Skeletal muscle satellite cell (primary cell): ENCODE data around the gene PEX5L.
"Not testable (repeated sequence)": the region's sequence is repeated elsewhere in the genome, so short reads cannot be mapped to it uniquely, and the experiment has no call there.

Source experiments
- H3K27me3 ChIP-seq: 2 replicates; pipeline ENCODE4 v1.7.0; 2013; ENCODE audit warnings: low read length; ENCODE audit not compliant: control insufficient read depth, insufficient read depth
- H3K36me3 ChIP-seq: 2 replicates; pipeline ENCODE4 v1.7.0; 2013; ENCODE audit warnings: mild to moderate bottlenecking, control low read depth, low read length; ENCODE audit not compliant: insufficient read depth
- H3K4me1 ChIP-seq: 2 replicates; pipeline ENCODE4 v1.7.0; 2013; ENCODE audit warnings: low read length; ENCODE audit not compliant: control insufficient read depth, insufficient read depth
- H3K4me2 ChIP-seq: 2 replicates; pipeline ENCODE4 v1.7.0; 2013; ENCODE audit warnings: mild to moderate bottlenecking, low read length
- H3K4me3 ChIP-seq: 2 replicates; pipeline ENCODE4 v1.7.0; 2013; ENCODE audit warnings: low read length
- H3K9ac ChIP-seq: 2 replicates; pipeline ENCODE4 v1.7.0; 2013; ENCODE audit warnings: mild to moderate bottlenecking, low read depth, low read length, moderate library complexity
- H3K9me3 ChIP-seq: replicated peaks from 2 replicates; pipeline ENCODE4 v1.7.0; 2013; ENCODE audit warnings: mild to moderate bottlenecking, control low read depth, low read length

PEX5L gene

DNA sequence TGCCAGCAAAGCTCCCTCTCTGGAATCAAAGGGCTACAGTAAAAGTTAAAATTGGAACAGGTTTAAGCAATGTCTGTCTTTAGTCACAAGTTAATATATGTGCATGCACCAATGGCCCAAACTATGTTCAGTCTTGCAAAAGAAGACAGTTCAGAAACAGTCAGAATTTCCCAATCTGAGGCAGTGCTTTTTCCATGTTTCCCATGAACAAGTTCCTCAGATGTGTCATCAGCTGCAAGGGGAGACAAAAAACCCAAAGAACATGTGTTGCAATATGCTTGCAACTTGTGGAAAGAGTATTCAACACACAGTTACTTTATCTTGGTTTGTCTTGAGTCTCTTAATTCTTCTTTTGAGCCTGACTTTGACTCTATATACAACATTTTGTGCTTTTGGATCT, 235.5 kb downstream of the PEX5L start:
- no peaks in the 10 kb centered on the region for H3K36me3 ChIP-seq
- peak overlapping the region; percentile 43 for H3K4me2 ChIP-seq
- H3K4me3 ChIP-seq = no peak overlapping the region
- peak overlapping the region; percentile 42 for H3K9ac ChIP-seq
- no peaks in the 10 kb centered on the region for H3K9me3 ChIP-seq
- peaks cover 17% of the 10 kb centered on the region for H3K4me1 ChIP-seq
- H3K27me3 ChIP-seq = no peaks in the 10 kb centered on the region

DNA sequence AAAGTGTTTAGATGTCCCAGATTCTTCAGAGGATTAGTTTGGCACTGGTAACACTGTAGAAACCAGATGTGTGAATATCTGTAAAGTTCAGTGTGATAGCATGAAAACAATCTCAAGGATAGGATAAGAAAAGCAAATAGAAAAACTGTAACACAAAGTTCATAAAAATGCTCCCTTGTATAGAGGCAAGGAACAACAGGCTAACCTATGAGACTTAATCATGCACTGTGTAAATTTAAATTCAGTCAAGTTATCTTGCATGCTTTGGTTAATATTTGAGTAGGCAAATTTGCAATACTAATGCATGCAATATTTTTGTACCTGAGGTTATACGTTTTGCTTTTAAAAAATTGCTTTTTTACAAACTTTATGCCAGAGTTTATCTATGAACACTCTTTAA, 239.5 kb downstream of the PEX5L start:
- Histone ChIP-seq H3K9ac (no peak overlapping the region), H3K9me3 (no peaks in the 10 kb centered on the region), H3K27me3 (no peaks in the 10 kb centered on the region), H3K36me3 (no peaks in the 10 kb centered on the region), H3K4me3 (no peak overlapping the region), H3K4me1 (peaks cover 13% of the 10 kb centered on the region), H3K4me2 (no peak overlapping the region)

DNA sequence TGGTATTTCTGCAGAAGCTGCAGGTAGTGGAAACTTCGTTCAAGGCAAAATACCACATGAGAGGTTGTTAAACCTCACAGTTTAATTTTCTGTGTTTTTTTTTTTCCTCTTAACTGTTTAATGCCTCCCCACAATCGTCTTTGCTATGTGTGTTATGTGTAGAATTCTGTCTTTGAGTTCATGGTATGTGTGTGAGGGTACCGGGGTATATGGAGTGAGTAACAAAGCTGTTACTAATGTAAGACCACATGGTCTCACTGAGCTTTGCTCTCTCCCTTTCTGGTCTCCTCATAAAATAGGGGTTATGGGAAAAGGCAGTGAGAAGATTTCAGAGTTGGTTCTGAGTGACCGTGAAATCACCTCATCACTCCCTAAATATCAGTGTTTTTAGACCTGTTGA, 240.3 kb downstream of the PEX5L start:
- Histone ChIP-seq H3K9ac (no peak overlapping the region), H3K4me1 (peaks cover 7% of the 10 kb centered on the region), H3K9me3 (no peaks in the 10 kb centered on the region), H3K36me3 (no peaks in the 10 kb centered on the region), H3K27me3 (no peaks in the 10 kb centered on the region), H3K4me3 (no peak overlapping the region), H3K4me2 (no peak overlapping the region)

DNA sequence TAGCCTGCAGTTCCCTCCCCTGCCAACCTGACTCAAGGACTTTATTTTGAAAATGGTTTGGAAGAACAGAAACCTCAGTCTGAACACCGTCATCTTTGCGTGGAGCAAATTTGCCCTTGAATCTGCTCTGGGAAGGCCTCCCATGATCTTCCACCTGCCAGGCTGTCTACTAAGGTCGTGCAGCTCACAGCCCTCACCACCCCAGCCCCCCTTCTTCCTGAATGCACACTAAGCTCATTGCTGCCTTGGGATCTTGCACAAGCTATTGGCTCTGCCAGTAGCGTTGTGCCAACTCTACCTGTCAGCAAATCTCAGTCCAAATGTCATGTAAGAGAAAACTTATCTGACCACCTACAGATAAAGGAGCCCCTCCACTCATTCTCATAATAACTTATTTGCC, 242.4 kb downstream of the PEX5L start:
- H3K9me3 ChIP-seq = no peaks in the 10 kb centered on the region

DNA sequence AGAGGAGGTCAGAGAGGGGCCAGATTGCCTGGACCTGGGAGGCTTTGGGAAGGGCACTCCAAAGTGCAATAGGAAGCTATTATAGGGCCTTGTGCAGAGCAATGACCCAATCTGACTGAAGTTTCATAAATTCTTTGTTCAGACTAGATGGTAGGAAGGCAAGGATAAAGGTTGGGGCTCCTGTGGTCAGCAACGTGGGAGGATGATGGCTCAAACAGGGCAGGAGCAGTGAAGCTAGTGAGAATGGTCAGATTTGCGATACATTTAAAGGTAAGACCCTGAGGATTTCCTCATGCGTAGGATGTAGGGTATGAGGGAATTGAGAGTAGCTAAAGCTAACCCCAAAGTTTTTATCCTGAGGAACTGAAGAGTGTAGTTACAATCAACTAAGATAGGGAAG, 244.9 kb downstream of the PEX5L start:
- no peak overlapping the region for H3K9ac ChIP-seq
- H3K27me3 ChIP-seq = no peaks in the 10 kb centered on the region

More for the DNA sequence above, 242.4 kb downstream of the PEX5L start:
- Histone ChIP-seq H3K36me3 (no peaks in the 10 kb centered on the region), H3K4me2 (no peak overlapping the region), H3K4me3 (no peak overlapping the region), H3K27me3 (no peaks in the 10 kb centered on the region), H3K4me1 (no peaks in the 10 kb centered on the region), H3K9ac (no peak overlapping the region)

DNA sequence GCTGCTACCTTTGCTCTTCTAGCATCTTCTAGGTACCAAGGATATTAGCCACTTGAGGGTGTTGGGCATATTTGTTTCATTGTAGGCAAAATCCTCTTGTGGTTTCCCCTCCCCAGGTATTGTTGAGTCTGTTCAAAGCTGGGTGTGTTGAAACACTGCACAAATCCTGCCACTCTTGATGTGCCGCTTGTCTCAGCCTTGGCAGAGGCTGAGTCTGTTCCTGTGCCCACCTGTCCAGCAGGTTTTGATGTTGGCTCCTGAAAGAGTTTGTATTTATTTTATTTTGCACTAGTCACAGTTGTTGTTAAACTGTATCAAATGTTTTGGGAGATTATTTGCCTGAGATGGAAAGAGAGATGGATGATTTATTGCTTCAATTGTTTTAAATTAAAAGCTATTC, 247.7 kb downstream of the PEX5L start:
- Histone ChIP-seq H3K4me3 (no peak overlapping the region), H3K4me2 (no peak overlapping the region), H3K9ac (no peak overlapping the region), H3K4me1 (no peaks in the 10 kb centered on the region), H3K27me3 (no peaks in the 10 kb centered on the region), H3K9me3 (no peaks in the 10 kb centered on the region), H3K36me3 (no peaks in the 10 kb centered on the region)

More for the DNA sequence above, 244.9 kb downstream of the PEX5L start:
- H3K4me3 ChIP-seq = no peak overlapping the region
- no peaks in the 10 kb centered on the region for H3K36me3 ChIP-seq
- H3K9me3 ChIP-seq = no peaks in the 10 kb centered on the region
- no peak overlapping the region for H3K4me2 ChIP-seq
- H3K4me1 ChIP-seq = no peaks in the 10 kb centered on the region

DNA sequence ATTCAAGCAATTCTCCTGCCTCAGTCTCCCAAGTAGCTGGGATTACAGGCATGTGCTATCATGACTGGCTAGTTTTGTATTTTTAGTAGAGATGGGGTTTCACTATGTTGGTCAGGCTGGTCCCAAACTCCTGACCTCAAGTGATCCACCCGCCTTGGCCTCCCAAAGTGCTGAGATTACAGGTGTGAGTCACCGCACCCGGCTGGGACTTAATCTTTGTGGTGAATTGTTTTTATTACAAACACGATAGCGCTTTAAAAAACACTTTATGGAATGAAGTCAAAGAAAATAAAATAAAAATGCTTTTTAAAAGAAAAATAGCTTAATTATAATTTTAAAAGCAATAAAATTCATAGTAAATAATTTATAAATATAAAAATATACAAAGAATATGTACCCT, 253.9 kb downstream of the PEX5L start:
- H3K9me3 ChIP-seq, H3K36me3 ChIP-seq, H3K9ac ChIP-seq, H3K4me2 ChIP-seq, H3K4me1 ChIP-seq, H3K27me3 ChIP-seq, H3K4me3 ChIP-seq: not testable (repeated sequence)

DNA sequence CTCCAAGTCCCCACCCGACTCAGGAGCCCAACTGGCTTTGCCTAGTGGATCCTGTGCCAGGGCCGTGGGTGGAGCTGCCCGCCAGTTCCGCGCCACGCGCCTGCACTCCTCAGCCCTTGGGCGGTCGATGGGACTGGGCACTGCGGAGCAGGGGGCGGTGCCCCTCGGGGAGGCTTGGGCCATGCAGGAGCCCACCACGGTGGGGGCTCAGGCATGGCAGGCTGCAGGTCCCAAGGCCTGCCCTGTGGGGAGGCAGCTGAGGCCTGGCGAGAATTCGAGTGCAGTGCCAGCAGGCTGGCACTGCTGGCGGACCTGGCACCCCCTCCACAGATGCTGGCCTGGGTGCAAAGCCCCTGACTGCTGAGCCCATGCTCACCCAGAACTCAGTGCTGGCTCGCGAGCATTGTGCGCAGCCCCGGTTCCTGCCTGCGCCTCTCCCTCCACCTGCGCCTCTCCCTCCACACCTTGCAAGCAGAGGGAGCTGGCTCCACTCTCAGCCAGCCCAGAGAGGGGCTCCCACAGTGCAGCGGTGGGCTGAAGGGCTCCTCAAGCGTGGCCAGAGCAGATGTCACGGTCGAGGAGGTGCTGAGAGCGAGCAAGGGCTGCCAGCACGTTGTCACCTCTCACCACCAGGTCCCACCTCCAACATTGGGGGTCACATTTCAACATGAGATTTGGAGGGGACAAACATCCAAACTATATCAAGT, 261.2 kb downstream of the PEX5L start:
- Histone ChIP-seq H3K36me3 (peaks cover 9% of the 10 kb centered on the region), H3K27me3 (no peaks in the 10 kb centered on the region), H3K4me1 (no peaks in the 10 kb centered on the region), H3K4me3 (no peak overlapping the region), H3K9ac (no peak overlapping the region), H3K4me2 (no peak overlapping the region), H3K9me3 (no peaks in the 10 kb centered on the region)

DNA sequence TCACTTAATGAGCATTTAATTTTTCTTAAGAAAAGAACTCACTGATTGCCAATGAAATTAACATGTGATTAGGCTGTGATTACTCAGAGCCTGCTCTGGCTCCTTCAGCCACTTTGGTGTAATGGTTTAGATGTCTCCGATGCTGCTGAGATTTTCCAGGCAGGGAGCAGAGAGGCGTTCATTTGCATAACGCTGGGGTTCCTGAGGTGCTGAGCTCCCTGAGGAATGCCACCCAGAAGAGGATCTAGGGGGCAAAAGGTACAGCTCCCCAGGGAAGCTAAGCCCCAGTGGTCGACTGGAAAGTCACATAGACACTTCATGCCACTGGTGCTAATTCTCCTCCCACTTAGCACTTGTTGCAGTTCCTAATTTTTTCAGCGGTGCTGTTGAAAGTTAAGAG, 264.4 kb downstream of the PEX5L start:
- Histone ChIP-seq H3K36me3 (peaks cover 13% of the 10 kb centered on the region), H3K9me3 (no peaks in the 10 kb centered on the region), H3K4me1 (peaks cover 6% of the 10 kb centered on the region), H3K4me2 (no peak overlapping the region), H3K27me3 (no peaks in the 10 kb centered on the region), H3K9ac (no peak overlapping the region), H3K4me3 (no peak overlapping the region)

DNA sequence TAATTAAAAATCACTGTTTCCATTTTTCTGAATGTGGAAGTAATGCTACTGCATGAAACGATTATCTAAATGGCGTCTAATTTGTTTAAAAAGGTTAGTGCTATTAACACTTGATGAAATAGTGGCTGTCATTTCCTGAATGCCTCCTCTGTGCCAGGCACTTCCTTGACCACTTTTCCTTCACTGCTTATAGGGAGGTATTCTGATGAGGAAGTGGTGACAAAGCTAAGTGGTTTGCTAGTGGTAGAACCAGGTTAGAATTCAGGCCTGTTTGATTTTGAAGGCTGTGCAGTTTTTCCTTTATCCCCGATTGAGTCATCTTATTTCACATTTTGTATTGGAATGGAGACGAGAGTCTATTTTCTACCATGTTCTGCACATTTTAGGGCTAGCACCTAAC, 264.9 kb downstream of the PEX5L start:
- H3K4me2 ChIP-seq = no peak overlapping the region
- no peaks in the 10 kb centered on the region for H3K27me3 ChIP-seq
- peaks cover 6% of the 10 kb centered on the region for H3K4me1 ChIP-seq
- H3K9me3 ChIP-seq = no peaks in the 10 kb centered on the region
- no peak overlapping the region for H3K9ac ChIP-seq
- H3K36me3 ChIP-seq = peaks cover 18% of the 10 kb centered on the region
- no peak overlapping the region for H3K4me3 ChIP-seq

DNA sequence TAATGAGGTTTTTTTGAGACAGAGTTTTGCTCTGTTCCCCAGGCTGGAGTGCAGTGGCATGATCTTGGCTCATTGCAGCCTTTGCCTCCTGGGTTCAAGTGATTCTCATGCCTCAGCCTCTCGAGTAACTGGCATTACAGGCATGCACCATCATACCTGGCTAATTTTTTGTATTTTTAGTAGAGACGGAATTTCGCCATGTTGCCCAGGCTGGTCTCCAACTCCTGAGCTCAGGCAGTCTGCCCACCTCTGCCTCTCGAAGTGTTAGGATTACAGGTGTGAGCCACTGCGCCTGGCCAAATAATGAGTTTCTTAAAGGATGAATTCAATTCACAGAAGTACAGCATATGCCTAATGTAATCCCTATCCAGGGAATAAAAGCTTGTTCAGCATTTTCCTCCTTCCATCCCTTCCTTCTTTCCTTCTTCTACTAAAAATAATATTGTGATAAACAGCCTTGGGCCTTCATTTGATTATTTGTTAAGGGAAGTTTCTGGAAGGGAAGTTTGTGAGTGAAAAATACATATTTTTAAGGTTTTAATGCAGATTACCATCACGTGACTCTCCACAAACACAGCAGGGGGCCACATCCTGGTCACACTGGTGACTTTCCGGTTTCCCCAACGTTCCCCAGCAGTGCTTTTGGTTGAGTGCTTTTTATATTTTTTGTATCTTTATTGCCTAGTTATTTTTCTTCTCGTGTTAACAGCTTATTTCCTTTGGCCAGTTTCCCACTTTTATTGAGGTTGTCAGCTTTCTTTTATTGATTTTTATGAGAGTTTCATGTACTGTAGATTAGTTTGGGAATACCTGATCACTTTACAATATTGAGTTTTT, 267.1 kb downstream of the PEX5L start:
- peaks cover 20% of the 10 kb centered on the region for H3K36me3 ChIP-seq

DNA sequence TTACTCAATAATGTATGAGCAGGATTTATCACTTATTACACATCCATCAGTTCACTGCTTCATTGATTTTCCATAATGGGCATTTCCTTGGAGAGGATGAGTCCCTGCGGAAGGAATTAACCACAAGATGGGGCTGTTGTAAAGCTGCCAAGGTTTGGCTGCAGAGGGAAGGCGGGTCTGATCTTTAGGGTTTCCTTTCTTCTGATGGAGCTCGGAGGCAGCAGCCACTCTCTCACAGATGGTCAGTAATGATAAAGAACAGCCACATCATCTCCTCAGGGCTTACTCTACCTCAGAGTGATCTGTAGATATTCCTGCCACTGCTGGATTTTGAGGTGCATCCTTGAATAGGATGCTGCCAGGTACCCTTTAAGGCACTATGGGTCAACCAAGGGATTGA, 268.7 kb downstream of the PEX5L start:
- Histone ChIP-seq H3K27me3 (no peaks in the 10 kb centered on the region), H3K9me3 (no peaks in the 10 kb centered on the region), H3K4me2 (no peak overlapping the region), H3K4me1 (peaks cover 6% of the 10 kb centered on the region), H3K4me3 (no peak overlapping the region), H3K36me3 (peaks cover 20% of the 10 kb centered on the region), H3K9ac (no peak overlapping the region)

More for the DNA sequence above, 267.1 kb downstream of the PEX5L start:
- Histone ChIP-seq H3K4me2 (no peak overlapping the region), H3K27me3 (no peaks in the 10 kb centered on the region), H3K4me3 (no peak overlapping the region), H3K9me3 (no peaks in the 10 kb centered on the region), H3K4me1 (peaks cover 6% of the 10 kb centered on the region), H3K9ac (no peak overlapping the region)
